AG20443 (cell line): ENCODE data around the gene LRRC43.

Source experiments
- DNase-seq: peaks from one replicate; pipeline ENCODE4 v3.0.0; 2012; ENCODE audit warnings: low spot score, mixed read lengths

Gene LRRC43, protein sequence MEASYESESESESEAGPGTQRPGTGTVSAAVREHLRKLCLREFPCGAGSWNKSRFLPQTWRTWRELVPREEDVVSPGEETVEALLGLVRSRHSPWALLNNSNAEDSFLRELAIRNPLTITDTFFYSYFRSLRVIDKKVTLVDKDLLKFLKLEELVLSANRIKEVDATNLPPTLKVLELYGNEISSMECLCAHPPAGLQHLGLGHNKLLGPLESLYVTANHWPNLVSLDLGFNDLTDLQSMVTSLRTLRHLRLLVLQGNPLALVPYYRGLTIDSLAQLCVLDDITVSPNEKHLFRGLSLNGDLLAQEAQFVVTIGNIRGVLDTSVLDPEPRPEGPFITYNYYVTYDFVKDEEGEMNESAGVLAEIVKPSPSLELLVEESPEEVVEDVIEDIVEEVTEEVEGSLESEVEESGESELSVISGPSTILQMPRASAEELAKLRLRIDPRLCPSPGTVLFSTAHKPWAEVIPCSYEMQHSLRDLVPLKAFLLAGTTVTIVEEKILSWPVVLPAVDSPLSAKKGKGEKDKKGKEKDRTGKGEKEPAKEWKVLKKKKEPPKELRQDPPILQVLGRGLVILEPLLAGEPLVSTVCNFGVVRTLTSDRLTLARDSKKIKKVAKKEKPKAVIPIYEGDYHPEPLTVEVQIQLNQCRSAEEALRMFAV

DNA sequence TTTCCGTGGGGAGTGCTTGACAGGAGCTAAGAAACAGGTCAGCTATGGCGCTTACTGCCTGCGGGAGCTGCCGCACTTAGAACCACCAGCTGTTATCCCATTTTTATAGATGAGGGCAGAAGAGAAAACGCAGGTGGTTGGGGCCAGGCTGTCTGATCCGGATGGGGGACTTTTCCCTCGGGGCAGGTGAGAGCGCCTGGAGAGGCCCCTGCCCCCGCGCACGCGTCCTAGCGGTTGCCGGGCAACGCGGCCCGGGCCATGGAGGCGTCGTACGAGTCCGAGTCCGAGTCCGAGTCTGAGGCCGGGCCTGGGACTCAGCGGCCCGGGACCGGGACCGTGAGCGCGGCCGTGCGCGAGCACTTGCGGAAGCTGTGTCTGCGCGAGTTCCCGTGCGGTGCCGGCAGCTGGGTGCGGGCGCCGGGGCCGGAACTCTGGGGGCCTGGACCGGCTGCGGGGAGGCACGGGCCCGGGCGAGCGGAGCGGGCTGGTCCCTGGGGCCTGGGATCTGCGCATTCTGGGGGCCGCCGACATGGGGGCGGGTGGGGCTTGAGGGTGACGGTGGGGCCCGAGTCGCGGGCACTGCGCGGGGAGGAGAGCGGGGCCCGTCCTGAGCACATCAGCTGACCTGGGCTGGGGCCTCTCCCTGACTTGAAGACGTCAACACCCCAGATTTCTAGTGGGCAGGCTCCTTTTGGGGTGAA is at the start of gene LRRC43:
TSS of gene LRRC43 (plus strand) at position 237 of the 701 bp plus-strand sequence. CDS start at position 259, 22 bp downstream.
- DNase-seq = peak; percentile 84

GRCh38 chr12:122133192-122133950 is 49.6 kb upstream of the LRRC43 start:
- no peak for DNase-seq

DNA sequence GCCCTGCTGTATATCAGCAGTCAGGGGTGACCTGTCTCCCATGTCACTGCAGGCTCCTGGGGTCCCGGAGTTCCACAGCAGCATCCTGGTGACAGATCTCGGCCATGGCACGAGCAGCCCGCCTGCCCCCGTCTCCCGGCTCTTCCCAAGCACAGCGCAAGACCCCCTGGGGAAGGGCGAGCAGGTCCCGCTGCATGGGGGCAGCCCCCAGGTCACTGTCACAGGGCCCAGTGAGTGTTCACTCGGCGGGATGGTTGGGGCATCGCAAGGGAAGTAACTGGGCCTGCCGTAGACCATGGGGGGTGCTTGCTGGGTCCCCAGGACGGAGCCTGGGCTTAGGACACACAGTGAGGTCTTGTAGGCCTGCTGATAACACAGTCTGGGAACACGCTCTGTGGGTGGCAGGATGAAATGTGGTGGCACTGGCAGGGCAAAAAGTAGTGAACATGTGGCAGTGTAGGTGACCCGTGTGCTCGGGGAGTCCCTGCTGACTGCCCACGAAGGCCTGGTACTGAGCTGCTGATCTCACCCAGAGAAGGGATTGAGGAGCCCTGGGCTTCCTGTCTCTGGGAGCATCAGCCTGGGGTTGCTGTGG is 47.4 kb upstream of the LRRC43 start:
- DNase-seq = no peak

GRCh38 chr12:122137229-122137628 is 45.7 kb upstream of the LRRC43 start:
- DNase-seq = no peak

DNA sequence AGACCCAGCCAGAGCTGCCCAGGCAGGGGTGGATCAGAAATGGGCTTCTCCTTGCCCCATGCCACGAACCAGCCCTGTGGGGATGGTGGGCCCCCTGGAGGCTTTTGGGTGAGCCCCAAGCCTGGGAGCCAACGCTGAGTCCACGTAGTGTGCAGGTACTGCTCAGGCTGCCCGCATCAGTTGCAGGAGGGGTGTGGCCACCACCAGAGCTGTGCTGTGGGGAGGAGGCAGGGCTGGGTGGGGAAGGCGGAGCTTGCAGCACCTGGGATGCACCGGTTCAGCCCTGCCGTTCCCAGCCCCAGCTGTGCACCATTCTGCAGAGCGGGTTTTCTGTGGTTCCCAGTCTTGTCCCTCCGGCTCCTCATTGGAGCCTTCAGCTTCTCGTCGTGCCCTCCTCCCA is 45.2 kb upstream of the LRRC43 start:
- DNase-seq = no peak

DNA sequence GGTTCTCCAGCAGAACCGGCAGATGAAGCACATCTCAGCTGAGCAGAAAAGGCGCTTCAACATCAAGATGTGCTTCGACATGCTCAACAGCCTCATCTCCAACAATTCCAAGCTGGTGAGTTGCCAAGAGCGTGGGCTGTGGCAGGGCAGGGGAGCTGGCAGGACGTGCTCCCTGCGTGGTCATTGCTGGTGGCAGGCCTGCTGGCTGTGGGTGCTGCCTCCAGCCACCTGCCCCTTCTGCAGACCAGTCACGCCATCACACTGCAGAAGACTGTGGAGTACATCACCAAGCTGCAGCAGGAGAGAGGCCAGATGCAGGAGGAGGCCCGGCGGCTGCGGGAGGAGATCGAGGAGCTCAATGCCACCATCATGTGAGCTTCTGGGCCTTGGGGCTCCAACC is 44.7 kb upstream of the LRRC43 start:
- no peak for DNase-seq

DNA sequence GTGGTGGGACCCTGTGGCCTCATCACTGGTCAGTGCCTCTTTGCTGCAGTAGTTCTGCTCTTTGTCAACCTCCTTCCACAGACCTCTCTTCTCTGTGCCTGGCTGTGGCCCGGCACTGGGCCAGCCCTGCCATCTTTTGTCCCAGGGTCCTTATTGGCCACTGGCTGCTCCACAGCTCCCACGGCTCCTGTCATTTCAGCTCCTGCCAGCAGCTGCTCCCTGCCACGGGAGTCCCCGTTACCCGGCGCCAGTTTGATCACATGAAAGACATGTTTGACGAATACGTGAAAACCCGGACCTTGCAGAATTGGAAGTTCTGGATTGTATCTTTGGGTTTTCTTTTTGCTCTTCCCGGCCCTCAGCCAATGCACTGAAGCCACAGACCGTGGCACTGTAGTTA is 44.3 kb upstream of the LRRC43 start:
- no peak for DNase-seq

DNA sequence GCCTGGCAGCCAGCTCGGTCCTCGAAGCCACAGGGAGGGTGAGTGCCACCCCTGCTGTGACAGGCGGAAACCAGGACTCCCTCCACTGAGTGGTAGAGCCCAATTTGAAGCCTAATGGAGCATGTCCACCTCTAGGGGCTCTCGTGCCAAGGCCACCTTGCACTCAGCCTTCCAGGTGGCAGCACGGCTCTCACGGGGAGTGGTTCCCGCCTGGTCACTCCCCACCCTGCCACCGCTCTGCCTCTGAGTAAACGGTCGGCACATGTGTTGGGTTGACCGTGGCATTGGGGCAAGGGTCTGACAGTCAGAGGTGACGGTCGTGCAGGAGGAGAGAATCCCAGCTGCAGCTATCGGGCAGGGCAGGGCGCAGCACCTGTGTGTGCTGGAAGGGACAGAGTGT is 43.7 kb upstream of the LRRC43 start:
- no peak for DNase-seq

- no peak for DNase-seq
These were observed 43.0 kb upstream of the LRRC43 start for GRCh38 chr12:122139941-122140340.

- no peak for DNase-seq
These were observed 42.3 kb upstream of the LRRC43 start for GRCh38 chr12:122140467-122141257.

DNA sequence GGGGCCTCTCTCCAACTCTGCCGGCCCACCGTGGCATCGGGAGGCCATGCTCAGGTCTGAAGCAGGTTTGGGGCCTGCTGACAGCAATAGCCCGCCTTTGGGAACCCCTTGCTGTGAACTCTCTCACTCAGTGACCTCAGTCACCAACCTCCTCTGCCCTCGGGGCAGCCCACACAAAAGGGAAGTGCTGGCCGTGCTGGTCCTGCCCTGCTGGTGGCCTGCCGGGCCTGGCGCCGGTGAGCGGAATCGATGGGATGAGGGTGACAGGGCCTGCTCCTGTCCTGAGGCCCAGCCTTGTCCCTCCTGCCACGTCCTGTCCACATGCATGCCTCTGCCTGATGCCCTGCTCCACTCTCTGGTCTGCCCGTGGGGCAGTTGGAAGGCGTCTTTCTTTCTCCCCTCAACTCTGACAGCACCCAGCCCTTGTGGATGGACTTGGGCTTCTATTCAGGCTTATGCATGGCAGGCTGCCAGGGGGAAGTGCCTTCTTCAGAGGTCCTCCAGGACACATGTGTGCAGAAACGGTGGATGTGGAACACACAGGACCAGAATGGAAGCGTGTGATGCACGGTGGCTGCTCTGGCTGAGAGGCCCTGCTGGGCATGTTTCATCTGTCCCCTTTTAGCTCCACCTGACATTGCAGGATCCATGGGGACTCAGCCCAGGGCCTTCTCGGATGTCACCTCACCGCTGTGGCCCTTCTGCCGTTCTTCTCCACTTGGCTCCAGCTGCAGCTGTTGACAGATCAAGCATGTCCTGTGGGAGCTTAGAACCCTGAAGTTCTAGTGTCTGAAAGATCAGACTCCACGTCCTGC is 40.8 kb upstream of the LRRC43 start:
- no peak for DNase-seq

- no peak for DNase-seq
These were observed 40.1 kb upstream of the LRRC43 start for GRCh38 chr12:122142857-122143256.

DNA sequence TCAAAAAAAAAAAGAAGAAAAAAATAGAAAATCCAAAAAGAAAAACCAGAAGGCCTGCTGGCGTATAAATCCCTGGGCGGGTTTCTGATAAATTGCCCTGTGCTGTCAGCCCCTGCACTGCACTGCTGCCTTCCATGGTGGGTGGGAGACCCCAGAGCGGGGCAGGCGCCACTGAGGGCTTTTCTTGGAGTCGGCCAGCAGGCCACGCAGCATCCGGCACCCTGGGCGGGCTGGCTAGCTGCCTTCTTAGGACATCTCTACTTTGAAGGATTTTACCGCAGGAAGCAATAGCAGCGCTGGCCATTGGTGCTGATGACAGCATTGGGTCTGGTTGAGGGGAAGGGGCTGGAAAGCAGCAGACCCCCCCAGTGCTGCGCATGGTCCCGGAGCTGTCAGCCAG is 38.0 kb upstream of the LRRC43 start:
- no peak for DNase-seq

DNA sequence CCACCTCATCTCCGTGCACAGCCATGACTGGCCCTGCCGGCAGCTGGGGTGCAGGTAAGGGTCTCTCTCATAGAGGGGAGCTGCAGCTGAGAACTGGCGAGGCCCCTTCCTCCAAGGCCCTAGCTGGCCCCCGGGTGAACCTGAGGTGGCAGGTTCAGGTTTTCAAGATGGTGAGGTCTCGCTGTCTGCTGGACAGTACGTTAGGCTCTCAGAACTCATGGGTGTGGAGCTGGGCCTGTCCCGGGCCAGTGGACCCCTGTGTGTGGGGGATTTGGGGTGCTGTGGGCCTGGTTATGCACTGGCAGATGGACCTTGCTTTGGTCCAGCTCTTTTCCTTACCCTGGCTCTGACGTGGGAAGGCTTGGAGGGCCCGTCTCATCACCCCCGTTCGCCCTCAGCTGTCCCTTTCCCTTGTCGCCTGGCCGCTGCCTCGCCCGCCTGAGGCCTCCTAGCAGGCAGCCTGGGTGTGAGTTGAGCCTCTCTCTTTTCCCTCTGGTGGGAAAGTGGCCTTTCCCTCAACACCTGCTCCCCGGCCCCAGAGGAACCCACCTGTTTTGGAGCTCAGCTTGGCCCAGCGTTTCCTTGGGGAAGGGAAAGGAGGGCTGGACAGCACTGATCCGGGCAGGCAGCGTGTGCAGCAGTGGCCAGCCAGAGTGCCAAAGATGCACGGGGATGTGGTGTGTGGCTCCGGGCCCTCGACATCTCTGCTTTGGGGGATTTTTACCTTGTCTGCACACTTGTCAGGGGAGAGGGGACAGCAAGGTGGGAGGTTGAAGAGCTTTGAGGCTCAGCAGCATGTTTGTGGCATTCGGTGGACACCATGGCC is 37.2 kb upstream of the LRRC43 start:
- no peak for DNase-seq

- no peak for DNase-seq
These were observed 35.2 kb upstream of the LRRC43 start for GRCh38 chr12:122147514-122148290.

DNA sequence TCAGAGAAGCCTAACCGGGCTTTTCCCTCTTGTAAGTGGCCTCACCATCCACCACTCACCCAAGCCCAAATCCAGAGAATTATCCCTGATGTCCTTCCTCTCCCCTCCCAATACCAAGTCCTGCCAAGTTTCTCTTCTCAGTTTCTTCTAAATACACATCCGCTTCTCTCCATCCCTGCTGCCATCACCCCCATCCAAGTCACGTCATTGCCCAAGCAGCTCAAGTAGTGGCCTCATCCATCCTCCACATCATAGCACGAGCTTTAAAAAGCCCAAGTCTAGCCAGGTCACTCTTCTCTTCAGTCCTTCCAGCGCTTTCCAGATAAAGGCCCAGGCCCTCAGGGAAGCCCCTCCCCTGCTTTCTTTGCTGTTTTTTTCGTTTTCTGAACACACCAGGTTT is 34.3 kb upstream of the LRRC43 start:
- DNase-seq = peak; percentile 44

DNA sequence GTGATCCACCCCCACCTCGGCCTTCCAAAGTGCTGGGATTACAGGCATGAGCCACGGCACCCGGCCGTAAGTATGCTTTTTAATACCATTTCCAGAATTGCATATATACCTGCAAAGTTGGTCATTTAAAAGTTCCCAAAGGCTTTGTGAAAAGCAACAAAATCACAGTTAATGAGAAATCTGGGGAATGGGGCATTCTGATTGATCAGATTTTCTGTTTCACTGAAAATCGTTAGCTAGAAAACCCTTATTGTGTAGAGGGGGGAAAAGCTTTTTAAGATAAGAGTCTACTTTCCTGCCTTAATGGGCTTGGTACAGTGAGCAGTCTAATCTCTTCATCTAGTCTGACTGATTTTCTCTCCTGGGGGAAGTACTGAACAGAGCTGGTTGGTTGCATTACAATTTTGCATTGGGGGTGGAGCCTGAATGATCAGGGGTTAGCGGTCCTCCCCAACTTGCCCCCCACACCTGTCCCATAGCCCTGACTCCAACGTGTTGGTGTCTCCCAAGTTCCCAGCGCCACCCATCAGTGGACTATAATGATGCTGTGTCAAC is 32.7 kb upstream of the LRRC43 start:
- no peak for DNase-seq

DNA sequence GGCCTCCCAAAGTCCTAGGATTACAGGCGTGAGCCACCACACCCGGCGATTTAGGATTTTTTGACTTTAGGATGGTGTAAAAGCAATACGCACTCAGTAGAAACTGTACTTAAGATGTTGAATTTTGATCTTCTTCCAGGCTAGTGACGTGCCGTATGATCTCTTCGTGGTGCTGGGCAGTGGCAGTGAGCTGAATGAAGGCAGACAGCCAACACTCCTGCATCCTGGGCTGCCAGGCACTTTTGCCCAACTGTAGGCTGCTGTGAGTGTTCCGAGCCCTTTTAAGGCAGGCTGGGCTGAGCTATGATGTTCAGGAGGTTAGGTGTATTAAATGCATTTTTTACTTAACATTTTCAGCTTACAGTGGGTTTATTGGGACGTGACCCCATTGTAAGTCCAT is 30.2 kb upstream of the LRRC43 start:
- DNase-seq = no peak
